Rectal smooth muscle tissue (tissue), 1 donor: ENCODE measurements around the gene MMP27.

Experiments used
- H3K27ac ChIP-seq: one replicate; pipeline ENCODE4 v1.7.0; 2013; ENCODE audit warnings: low read depth, low read length, inconsistent platforms
- H3K27me3 ChIP-seq: one replicate; pipeline ENCODE4 v1.7.0; 2013; ENCODE audit warnings: low read length; ENCODE audit not compliant: control insufficient read depth, insufficient read depth
- H3K36me3 ChIP-seq: one replicate; pipeline ENCODE4 v1.7.0; 2013; ENCODE audit warnings: low read length; ENCODE audit not compliant: control insufficient read depth, insufficient read depth
- H3K4me1 ChIP-seq: one replicate; pipeline ENCODE4 v1.7.0; 2013; ENCODE audit warnings: low read length; ENCODE audit not compliant: control insufficient read depth, insufficient read depth
- H3K4me3 ChIP-seq: one replicate; pipeline ENCODE4 v1.7.0; 2013; ENCODE audit warnings: low read length
- H3K9ac ChIP-seq: one replicate; pipeline ENCODE4 v1.7.0; 2013; ENCODE audit warnings: low read length

Gene MMP27

GRCh38 chr11:102683277-102683676 is 22.3 kb downstream of the MMP27 start:
- H3K27me3 ChIP-seq = no peaks in the 10 kb centered on the region

DNA sequence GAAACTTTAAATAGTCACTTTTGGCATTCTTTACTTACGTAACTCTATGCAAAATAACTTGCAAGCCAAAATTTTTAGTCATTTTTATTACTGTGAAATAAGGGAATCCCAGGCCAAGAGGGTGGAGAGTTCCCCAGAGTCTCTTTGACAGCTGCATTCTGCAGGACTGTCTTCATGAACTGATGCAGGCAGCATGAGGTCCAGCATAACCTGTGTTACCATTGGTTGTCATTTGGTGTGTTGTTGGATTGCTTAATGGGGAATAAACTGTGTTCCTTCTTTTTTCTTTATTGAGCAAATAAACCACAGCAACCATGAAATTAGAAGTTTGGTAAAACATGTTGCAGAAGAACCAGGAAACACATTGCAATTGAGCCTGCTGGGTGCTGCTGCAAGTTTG is 24.6 kb downstream of the MMP27 start:
- H3K4me3 ChIP-seq = no peak overlapping the region
- H3K27me3 ChIP-seq = no peaks in the 10 kb centered on the region
- peaks cover 3% of the 10 kb centered on the region for H3K4me1 ChIP-seq
- H3K36me3 ChIP-seq = no peaks in the 10 kb centered on the region
- H3K9ac ChIP-seq = no peak overlapping the region
- H3K27ac ChIP-seq = no peak overlapping the region

More at GRCh38 chr11:102683277-102683676, 22.3 kb downstream of the MMP27 start:
- peaks cover 3% of the 10 kb centered on the region for H3K4me1 ChIP-seq
- H3K4me3 ChIP-seq = no peak overlapping the region
- no peak overlapping the region for H3K27ac ChIP-seq
- no peaks in the 10 kb centered on the region for H3K36me3 ChIP-seq
- no peak overlapping the region for H3K9ac ChIP-seq

GRCh38 chr11:102678022-102678421 is 27.5 kb downstream of the MMP27 start:
- no peak overlapping the region for H3K27ac ChIP-seq
- no peaks in the 10 kb centered on the region for H3K27me3 ChIP-seq
- no peak overlapping the region for H3K4me3 ChIP-seq
- no peaks in the 10 kb centered on the region for H3K4me1 ChIP-seq
- no peaks in the 10 kb centered on the region for H3K36me3 ChIP-seq
- H3K9ac ChIP-seq = no peak overlapping the region

- no peaks in the 10 kb centered on the region for H3K27me3 ChIP-seq
- H3K9ac ChIP-seq = no peak overlapping the region
- H3K4me3 ChIP-seq = no peak overlapping the region
- no peaks in the 10 kb centered on the region for H3K36me3 ChIP-seq
- H3K4me1 ChIP-seq = no peaks in the 10 kb centered on the region
- no peak overlapping the region for H3K27ac ChIP-seq
Measured at GRCh38 chr11:102676084-102676483, 29.5 kb downstream of the MMP27 start.

DNA sequence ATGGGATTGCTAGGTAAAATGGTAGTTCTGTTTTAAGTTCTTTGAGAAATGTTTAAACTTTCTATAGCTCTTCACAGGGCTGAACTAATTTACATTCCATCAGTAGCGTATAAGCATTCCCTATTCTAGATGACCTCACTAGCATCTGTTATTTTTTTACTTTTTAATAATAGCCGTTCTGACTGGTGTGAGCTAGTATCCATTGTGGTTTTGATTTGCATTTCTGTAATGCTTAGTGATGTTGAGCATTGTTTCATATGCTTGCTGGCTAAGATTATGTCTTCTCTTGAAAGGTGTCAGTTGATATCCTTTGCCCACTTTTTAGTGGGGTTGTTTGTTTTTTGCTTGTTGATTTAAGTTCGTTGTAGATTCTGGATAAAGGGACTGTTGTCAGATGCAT is 35.9 kb downstream of the MMP27 start:
- Histone ChIP-seq H3K4me1 (no peaks in the 10 kb centered on the region), H3K27ac (no peak overlapping the region), H3K9ac (no peak overlapping the region), H3K27me3 (no peaks in the 10 kb centered on the region), H3K4me3 (no peak overlapping the region), H3K36me3 (no peaks in the 10 kb centered on the region)

- Histone ChIP-seq H3K36me3 (no peaks in the 10 kb centered on the region), H3K4me1 (no peaks in the 10 kb centered on the region), H3K4me3 (no peak overlapping the region), H3K9ac (no peak overlapping the region), H3K27ac (no peak overlapping the region), H3K27me3 (no peaks in the 10 kb centered on the region)
Measured at GRCh38 chr11:102666331-102666957, 39.1 kb downstream of the MMP27 start.

GRCh38 chr11:102664001-102664752 is 41.4 kb downstream of the MMP27 start:
- H3K27ac ChIP-seq = no peak overlapping the region
- no peaks in the 10 kb centered on the region for H3K4me1 ChIP-seq
- no peaks in the 10 kb centered on the region for H3K36me3 ChIP-seq
- no peaks in the 10 kb centered on the region for H3K27me3 ChIP-seq
- H3K9ac ChIP-seq = no peak overlapping the region
- H3K4me3 ChIP-seq = no peak overlapping the region

DNA sequence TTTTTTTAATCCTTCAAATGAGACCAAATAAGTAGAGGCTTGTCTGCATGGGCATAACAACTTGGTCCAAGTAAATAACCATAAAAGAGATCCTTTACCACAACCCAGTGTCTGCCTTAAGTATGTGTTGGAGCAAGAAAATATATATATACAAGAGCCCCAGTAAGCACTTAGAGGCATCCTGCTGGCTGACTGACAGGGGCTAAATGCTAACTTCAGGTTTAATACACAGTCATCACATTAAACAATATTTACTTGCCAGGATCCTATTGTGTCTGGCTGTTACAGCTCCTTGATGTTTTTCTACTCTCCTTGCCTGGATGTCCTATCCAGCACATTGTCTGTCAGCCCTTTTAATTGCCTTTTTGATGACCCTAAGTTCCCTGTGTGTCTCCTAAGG is 43.0 kb downstream of the MMP27 start:
- H3K4me3 ChIP-seq = no peak overlapping the region
- H3K4me1 ChIP-seq = no peaks in the 10 kb centered on the region
- no peaks in the 10 kb centered on the region for H3K27me3 ChIP-seq
- no peak overlapping the region for H3K27ac ChIP-seq
- H3K36me3 ChIP-seq = no peaks in the 10 kb centered on the region
- H3K9ac ChIP-seq = no peak overlapping the region

GRCh38 chr11:102661040-102661439 is 44.5 kb downstream of the MMP27 start:
- no peaks in the 10 kb centered on the region for H3K36me3 ChIP-seq
- H3K4me1 ChIP-seq = no peaks in the 10 kb centered on the region
- H3K4me3 ChIP-seq = no peak overlapping the region
- H3K27me3 ChIP-seq = no peaks in the 10 kb centered on the region
- H3K9ac ChIP-seq = no peak overlapping the region
- H3K27ac ChIP-seq = no peak overlapping the region

GRCh38 chr11:102656528-102656927 is 49.0 kb downstream of the MMP27 start:
- H3K4me3 ChIP-seq = no peak overlapping the region
- no peaks in the 10 kb centered on the region for H3K4me1 ChIP-seq
- no peak overlapping the region for H3K9ac ChIP-seq
- no peaks in the 10 kb centered on the region for H3K27me3 ChIP-seq
- H3K36me3 ChIP-seq = no peaks in the 10 kb centered on the region
- H3K27ac ChIP-seq = no peak overlapping the region

- Histone ChIP-seq H3K4me1 (no peaks in the 10 kb centered on the region), H3K27ac (no peak overlapping the region), H3K36me3 (no peaks in the 10 kb centered on the region), H3K9ac (no peak overlapping the region), H3K4me3 (no peak overlapping the region), H3K27me3 (no peaks in the 10 kb centered on the region)
Measured at GRCh38 chr11:102655547-102655946, 50.0 kb downstream of the MMP27 start.

- H3K9ac ChIP-seq = no peak overlapping the region
- H3K4me3 ChIP-seq = no peak overlapping the region
- no peaks in the 10 kb centered on the region for H3K27me3 ChIP-seq
Measured at GRCh38 chr11:102654761-102655160, 50.8 kb downstream of the MMP27 start.

DNA sequence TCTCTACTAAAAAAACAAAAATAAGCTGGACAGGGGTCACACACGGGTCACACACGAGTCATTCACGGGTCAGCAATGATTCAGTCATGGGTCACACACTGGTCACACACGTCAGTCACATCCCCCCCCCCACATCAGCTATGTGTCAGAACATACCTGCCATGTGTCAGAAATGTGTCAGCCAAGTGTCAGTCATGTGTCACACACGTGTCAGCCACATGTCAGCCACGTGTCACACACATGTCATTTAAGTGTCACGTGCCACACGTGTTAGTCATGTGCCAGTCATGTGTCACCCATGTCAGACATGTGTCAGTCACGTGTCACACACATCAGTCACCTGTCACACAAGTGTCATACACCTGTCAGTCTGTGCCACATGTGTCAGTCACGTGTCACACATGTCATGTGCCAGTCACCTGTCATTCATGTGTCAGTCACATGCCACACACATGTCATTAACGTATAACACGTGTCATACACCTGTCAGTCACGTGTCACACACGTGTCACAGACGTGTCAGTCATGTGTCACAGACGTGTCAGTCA is 51.8 kb downstream of the MMP27 start:
- H3K27ac ChIP-seq = no peak overlapping the region
- no peak overlapping the region for H3K4me3 ChIP-seq
- H3K36me3 ChIP-seq = no peaks in the 10 kb centered on the region
- no peaks in the 10 kb centered on the region for H3K4me1 ChIP-seq
- no peak overlapping the region for H3K9ac ChIP-seq
- H3K27me3 ChIP-seq = no peaks in the 10 kb centered on the region

More at GRCh38 chr11:102654761-102655160, 50.8 kb downstream of the MMP27 start:
- Histone ChIP-seq H3K4me1 (no peaks in the 10 kb centered on the region), H3K36me3 (no peaks in the 10 kb centered on the region), H3K27ac (no peak overlapping the region)
